Activated T-helper 1 cell treated with Interleukin-2 at 50 U/mL for 16 hours (primary cell): ENCODE measurements around the gene GRIK1.

ENCODE experiments used
- DNase-seq: peaks from one replicate; pipeline ENCODE4 v3.0.0-alpha.2; 2020; ENCODE audit warnings: low read depth

GRIK1 gene

GRCh38 chr21:29718081-29718815 lies 221.5 kb downstream of the GRIK1 start:
- DNase-seq, result no peak

GRCh38 chr21:29717659-29718058 lies 222.1 kb downstream of the GRIK1 start:
- DNase-seq, result no peak

- DNase-seq, result no peak
Observed at GRCh38 chr21:29716753-29717152, 223.0 kb downstream of the GRIK1 start.

- no peak for DNase-seq
Observed at GRCh38 chr21:29715089-29715488, 224.7 kb downstream of the GRIK1 start.

- no peak for DNase-seq
Observed at GRCh38 chr21:29712818-29713217, 227.0 kb downstream of the GRIK1 start.

- DNase-seq, result no peak
Observed at GRCh38 chr21:29711236-29711635, 228.6 kb downstream of the GRIK1 start.

GRCh38 chr21:29710498-29710897 lies 229.3 kb downstream of the GRIK1 start:
- DNase-seq, result no peak

- DNase-seq, result no peak
Observed at GRCh38 chr21:29708401-29708800, 231.4 kb downstream of the GRIK1 start.

- no peak for DNase-seq
Observed at GRCh38 chr21:29704719-29705118, 235.1 kb downstream of the GRIK1 start.

GRCh38 chr21:29701676-29702075 lies 238.1 kb downstream of the GRIK1 start:
- no peak for DNase-seq

GRCh38 chr21:29697555-29698193 lies 242.1 kb downstream of the GRIK1 start:
- no peak for DNase-seq

- DNase-seq, result no peak
Observed at GRCh38 chr21:29696937-29697336, 242.9 kb downstream of the GRIK1 start.

- no peak for DNase-seq
Observed at GRCh38 chr21:29691616-29692491, 247.9 kb downstream of the GRIK1 start.

- no peak for DNase-seq
Observed at GRCh38 chr21:29689753-29690152, 250.0 kb downstream of the GRIK1 start.

- no peak for DNase-seq
Observed at GRCh38 chr21:29684106-29684505, 255.7 kb downstream of the GRIK1 start.

GRCh38 chr21:29682800-29683199 lies 257.0 kb downstream of the GRIK1 start:
- no peak for DNase-seq

- DNase-seq, result no peak
Observed at GRCh38 chr21:29680273-29680672, 259.5 kb downstream of the GRIK1 start.

GRCh38 chr21:29678626-29679025 lies 261.2 kb downstream of the GRIK1 start:
- DNase-seq, result no peak

- DNase-seq, result no peak
Observed at GRCh38 chr21:29677326-29677725, 262.5 kb downstream of the GRIK1 start.

- no peak for DNase-seq
Observed at GRCh38 chr21:29676395-29676794, 263.4 kb downstream of the GRIK1 start.

- DNase-seq, result no peak
Observed at GRCh38 chr21:29675451-29675850, 264.3 kb downstream of the GRIK1 start.

- no peak for DNase-seq
Observed at GRCh38 chr21:29674343-29674742, 265.5 kb downstream of the GRIK1 start.

- DNase-seq, result no peak
Observed at GRCh38 chr21:29673096-29673610, 266.6 kb downstream of the GRIK1 start.
